Measurements from ENCODE around the gene RGS5. TPM values are rescaled to one million over a fixed set of nuclear protein-coding genes. Genes with fewer than 3 reads are reported as not detected.
"Not testable (repeated sequence)": the region's sequence is repeated elsewhere in the genome, so short reads cannot be mapped to it uniquely, and the experiment has no call there.

Gene RGS5
- total RNA-seq, 1 experiment from 2014 or later = 4.6 TPM

DNA sequence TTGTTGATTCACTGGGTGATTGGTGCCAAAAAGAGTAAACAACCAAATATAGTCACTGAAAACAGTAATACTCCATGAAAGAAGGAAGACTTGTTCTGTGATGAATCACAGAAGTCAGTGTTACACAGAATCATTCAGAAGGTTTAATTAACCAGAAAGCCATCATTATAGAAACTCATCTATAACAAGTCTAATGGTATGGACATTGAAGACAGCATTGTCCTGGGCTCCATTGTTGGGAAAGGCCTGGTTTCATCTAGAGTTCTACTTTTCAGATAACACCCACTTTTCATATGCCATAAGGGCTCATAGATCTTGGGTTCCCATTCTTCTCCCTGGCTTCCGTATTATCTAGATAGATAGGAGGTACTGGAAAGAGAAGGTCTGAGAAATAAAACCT lies 41.9 kb upstream of the RGS5 start:
- POLR2A ChIA-PET; CTCF ChIA-PET; H3K36me3 ChIP-seq (ENCODE audit: control insufficient read depth in 1 of 2, insufficient read depth in 2 of 2, low read length in 2 of 2); DNase-seq (ENCODE audit: low read depth, low spot score); H3K9me2 ChIP-seq (ENCODE audit: insufficient read depth); H2AFZ ChIP-seq (ENCODE audit: low read depth, low read length, poor library complexity, severe bottlenecking); H3K9me3 ChIP-seq (ENCODE audit: control insufficient read depth in 1 of 2, insufficient read depth in 1 of 2, low read depth in 1 of 2, low read length in 2 of 2); H3K4me3 ChIP-seq (replicated peaks in 1 of 2; ENCODE audit: low read depth in 1 of 2, low read length in 2 of 2); H3K27me3 ChIP-seq (ENCODE audit: insufficient read depth, low read length); H3K4me2 ChIP-seq (ENCODE audit: low read length); H3K79me2 ChIP-seq (ENCODE audit: insufficient read depth, low read length); BruUV-seq (replicated peaks); RAD21 ChIA-PET (ENCODE audit: low non-redundant PET in 1 of 2, low total read pairs in 2 of 2, uncharacterized antibody in 2 of 2, unreplicated experiment in 2 of 2); H3K27ac ChIP-seq (ENCODE audit: low read depth, low read length); H4K20me1 ChIP-seq (ENCODE audit: insufficient read depth); ATAC-seq; intact Hi-C loops (cut with micrococcal nuclease); H3K9ac ChIP-seq (ENCODE audit: low read length); H3K4me1 ChIP-seq (ENCODE audit: control insufficient read depth in 1 of 2, insufficient read depth in 2 of 2, low read length in 2 of 2): not testable (repeated sequence)

DNA sequence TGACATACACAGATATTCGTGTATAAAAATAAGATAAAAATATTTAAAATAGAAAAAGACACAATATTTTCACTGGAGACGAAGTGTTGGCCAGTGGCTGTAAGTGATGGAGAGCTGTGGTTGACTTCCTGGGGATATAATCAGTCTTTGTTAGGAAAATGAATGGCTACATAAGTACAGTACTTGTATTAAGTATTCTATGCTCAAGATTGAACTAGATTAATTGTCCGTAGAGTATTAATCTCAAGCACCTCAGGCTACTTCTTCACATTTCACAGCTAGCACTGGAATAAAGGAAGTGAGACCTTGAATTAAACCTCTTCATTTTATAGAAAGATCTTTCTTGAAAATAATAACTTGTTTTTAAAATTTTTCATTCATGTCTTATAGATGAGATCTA lies 39.0 kb upstream of the RGS5 start:
- no peak for DNase-seq (ENCODE audit: low read depth, low spot score)
- no peak overlapping the region for H3K4me2 ChIP-seq (ENCODE audit: low read length)
- H3K9ac ChIP-seq (ENCODE audit: low read length) = no peak overlapping the region
- RAD21 ChIA-PET (ENCODE audit: low non-redundant PET in 1 of 2, low total read pairs in 2 of 2, uncharacterized antibody in 2 of 2, unreplicated experiment in 2 of 2) = no interaction called here
- POLR2A ChIA-PET = no interaction called here
- H3K79me2 ChIP-seq (ENCODE audit: insufficient read depth, low read length) = no peaks in the 10 kb centered on the region
- no peaks in the 10 kb centered on the region for H4K20me1 ChIP-seq (ENCODE audit: insufficient read depth)
- no peak overlapping the region for H2AFZ ChIP-seq (ENCODE audit: low read depth, low read length, poor library complexity, severe bottlenecking)
- no TSS peak for BruUV-seq (replicated peaks)
- H3K9me2 ChIP-seq (ENCODE audit: insufficient read depth) = no peaks in the 10 kb centered on the region
- no peak overlapping the region for H3K4me3 ChIP-seq (replicated peaks in 1 of 2; ENCODE audit: low read depth in 1 of 2, low read length in 2 of 2)
- no peak for ATAC-seq
- no peaks in the 10 kb centered on the region for H3K36me3 ChIP-seq (ENCODE audit: control insufficient read depth in 1 of 2, insufficient read depth in 2 of 2, low read length in 2 of 2)
- intact Hi-C loops (cut with micrococcal nuclease) = no loop called here
- no peaks in the 10 kb centered on the region for H3K9me3 ChIP-seq (ENCODE audit: control insufficient read depth in 1 of 2, insufficient read depth in 1 of 2, low read depth in 1 of 2, low read length in 2 of 2)
- CTCF ChIA-PET = no interaction called here
- no peaks in the 10 kb centered on the region for H3K4me1 ChIP-seq (ENCODE audit: control insufficient read depth in 1 of 2, insufficient read depth in 2 of 2, low read length in 2 of 2)
- H3K27me3 ChIP-seq (ENCODE audit: insufficient read depth, low read length) = no peaks in the 10 kb centered on the region
- no peak for TF ChIP-seq ELF1 (IDR thresholded peaks at IDR 0.05; ENCODE audit: borderline replicate concordance, low read depth)
- no peak for TF ChIP-seq ZFX (IDR thresholded peaks at IDR 0.05)
- TF ChIP-seq CBX3 (IDR thresholded peaks at IDR 0.05; ENCODE audit: low read depth) = no peak
- H3K27ac ChIP-seq (ENCODE audit: low read depth, low read length) = no peak overlapping the region

DNA sequence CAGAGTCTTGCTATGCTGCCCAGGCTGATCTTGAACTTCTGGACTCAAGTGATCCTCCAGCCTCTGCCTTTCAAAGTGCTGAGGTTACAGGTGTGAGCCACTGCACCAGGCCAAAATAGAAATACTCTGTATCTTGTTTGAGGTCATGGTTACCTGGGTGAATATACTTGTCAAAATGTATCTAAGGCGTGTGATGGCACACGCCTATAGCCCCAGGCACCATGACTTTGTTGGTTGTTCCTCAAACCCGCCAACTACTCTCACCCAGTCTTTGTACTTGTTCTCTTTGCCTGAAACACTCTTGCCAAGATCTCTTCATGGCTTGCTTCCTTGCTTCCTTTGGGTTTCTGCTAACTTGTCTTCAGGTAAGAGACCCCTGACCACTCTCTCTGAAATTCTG lies 38.0 kb upstream of the RGS5 start:
- no peaks in the 10 kb centered on the region for H3K9me2 ChIP-seq (ENCODE audit: insufficient read depth)
- H3K4me3 ChIP-seq (replicated peaks in 1 of 2; ENCODE audit: low read depth in 1 of 2, low read length in 2 of 2) = no peak overlapping the region
- no peak overlapping the region for H3K27ac ChIP-seq (ENCODE audit: low read depth, low read length)
- no peaks in the 10 kb centered on the region for H3K36me3 ChIP-seq (ENCODE audit: control insufficient read depth in 1 of 2, insufficient read depth in 2 of 2, low read length in 2 of 2)
- H3K79me2 ChIP-seq (ENCODE audit: insufficient read depth, low read length) = no peaks in the 10 kb centered on the region
- DNase-seq (ENCODE audit: low read depth, low spot score) (no peak), ATAC-seq (no peak)
- H4K20me1 ChIP-seq (ENCODE audit: insufficient read depth) = no peaks in the 10 kb centered on the region
- no TSS peak for BruUV-seq (replicated peaks)
- no peaks in the 10 kb centered on the region for H3K27me3 ChIP-seq (ENCODE audit: insufficient read depth, low read length)
- H3K9me3 ChIP-seq (ENCODE audit: control insufficient read depth in 1 of 2, insufficient read depth in 1 of 2, low read depth in 1 of 2, low read length in 2 of 2) = no peaks in the 10 kb centered on the region
- no peak overlapping the region for H3K4me2 ChIP-seq (ENCODE audit: low read length)
- no peak overlapping the region for H2AFZ ChIP-seq (ENCODE audit: low read depth, low read length, poor library complexity, severe bottlenecking)
- ChIA-PET RAD21 (ENCODE audit: low non-redundant PET in 1 of 2, low total read pairs in 2 of 2, uncharacterized antibody in 2 of 2, unreplicated experiment in 2 of 2) (no interaction called here), CTCF (no interaction called here), POLR2A (no interaction called here)
- H3K9ac ChIP-seq (ENCODE audit: low read length) = no peak overlapping the region
- intact Hi-C loops (cut with micrococcal nuclease) = no loop called here
- H3K4me1 ChIP-seq (ENCODE audit: control insufficient read depth in 1 of 2, insufficient read depth in 2 of 2, low read length in 2 of 2) = no peaks in the 10 kb centered on the region
- TF ChIP-seq CBX3 (IDR thresholded peaks at IDR 0.05; ENCODE audit: low read depth) = no peak
- no peak for TF ChIP-seq ZFX (IDR thresholded peaks at IDR 0.05)
- TF ChIP-seq, protein P1, sequence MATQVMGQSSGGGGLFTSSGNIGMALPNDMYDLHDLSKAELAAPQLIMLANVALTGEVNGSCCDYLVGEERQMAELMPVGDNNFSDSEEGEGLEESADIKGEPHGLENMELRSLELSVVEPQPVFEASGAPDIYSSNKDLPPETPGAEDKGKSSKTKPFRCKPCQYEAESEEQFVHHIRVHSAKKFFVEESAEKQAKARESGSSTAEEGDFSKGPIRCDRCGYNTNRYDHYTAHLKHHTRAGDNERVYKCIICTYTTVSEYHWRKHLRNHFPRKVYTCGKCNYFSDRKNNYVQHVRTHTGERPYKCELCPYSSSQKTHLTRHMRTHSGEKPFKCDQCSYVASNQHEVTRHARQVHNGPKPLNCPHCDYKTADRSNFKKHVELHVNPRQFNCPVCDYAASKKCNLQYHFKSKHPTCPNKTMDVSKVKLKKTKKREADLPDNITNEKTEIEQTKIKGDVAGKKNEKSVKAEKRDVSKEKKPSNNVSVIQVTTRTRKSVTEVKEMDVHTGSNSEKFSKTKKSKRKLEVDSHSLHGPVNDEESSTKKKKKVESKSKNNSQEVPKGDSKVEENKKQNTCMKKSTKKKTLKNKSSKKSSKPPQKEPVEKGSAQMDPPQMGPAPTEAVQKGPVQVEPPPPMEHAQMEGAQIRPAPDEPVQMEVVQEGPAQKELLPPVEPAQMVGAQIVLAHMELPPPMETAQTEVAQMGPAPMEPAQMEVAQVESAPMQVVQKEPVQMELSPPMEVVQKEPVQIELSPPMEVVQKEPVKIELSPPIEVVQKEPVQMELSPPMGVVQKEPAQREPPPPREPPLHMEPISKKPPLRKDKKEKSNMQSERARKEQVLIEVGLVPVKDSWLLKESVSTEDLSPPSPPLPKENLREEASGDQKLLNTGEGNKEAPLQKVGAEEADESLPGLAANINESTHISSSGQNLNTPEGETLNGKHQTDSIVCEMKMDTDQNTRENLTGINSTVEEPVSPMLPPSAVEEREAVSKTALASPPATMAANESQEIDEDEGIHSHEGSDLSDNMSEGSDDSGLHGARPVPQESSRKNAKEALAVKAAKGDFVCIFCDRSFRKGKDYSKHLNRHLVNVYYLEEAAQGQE (IDR thresholded peaks at IDR 0.05; ENCODE audit: low read depth) = no peak
- TF ChIP-seq ELF1 (IDR thresholded peaks at IDR 0.05; ENCODE audit: borderline replicate concordance, low read depth) = no peak
- TF ChIP-seq EZH2 (IDR thresholded peaks at IDR 0.05) = no peak
- no peak for TF ChIP-seq SP1 (IDR thresholded peaks at IDR 0.05; ENCODE audit: low read depth)
- TF ChIP-seq, protein P2, sequence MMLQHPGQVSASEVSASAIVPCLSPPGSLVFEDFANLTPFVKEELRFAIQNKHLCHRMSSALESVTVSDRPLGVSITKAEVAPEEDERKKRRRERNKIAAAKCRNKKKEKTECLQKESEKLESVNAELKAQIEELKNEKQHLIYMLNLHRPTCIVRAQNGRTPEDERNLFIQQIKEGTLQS (IDR thresholded peaks at IDR 0.05) = no peak
- TF ChIP-seq FOSL1 (IDR thresholded peaks at IDR 0.05; ENCODE audit: low read depth) = no peak
- TF ChIP-seq, protein P3, sequence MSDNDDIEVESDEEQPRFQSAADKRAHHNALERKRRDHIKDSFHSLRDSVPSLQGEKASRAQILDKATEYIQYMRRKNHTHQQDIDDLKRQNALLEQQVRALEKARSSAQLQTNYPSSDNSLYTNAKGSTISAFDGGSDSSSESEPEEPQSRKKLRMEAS (IDR thresholded peaks at IDR 0.05) = no peak

Measured in HCT116 (cell line).